ENCODE measurements around the gene MCC. TPM values are rescaled to one million over a fixed set of nuclear protein-coding genes. Genes with fewer than 3 reads are reported as not detected.
A peak's percentile ranks its signal among the peaks of the same experiment; 100 is the strongest.

MCC gene
- total RNA-seq, 2 donors from 2014 or later = 164 to 187 TPM

DNA sequence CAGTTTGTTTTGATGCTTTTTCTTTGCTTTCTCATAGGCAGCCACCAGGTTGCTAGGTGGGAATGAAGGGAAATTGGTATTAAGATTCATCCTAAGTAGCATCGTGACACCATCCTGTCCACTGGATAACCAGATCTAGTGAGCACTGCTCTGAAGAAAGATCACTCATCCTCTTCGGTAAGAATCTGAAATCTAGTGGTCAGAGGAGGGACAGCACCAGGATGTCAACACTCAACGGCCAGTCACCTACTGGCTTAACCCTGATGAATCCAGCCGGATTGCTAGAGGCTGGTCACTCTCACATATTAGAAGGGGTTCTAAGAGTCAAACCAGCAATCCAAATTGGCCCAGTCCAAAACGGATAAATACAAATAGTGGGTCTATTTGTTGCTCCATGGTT, 460.8 kb downstream of the MCC start:
- Mint-ChIP-seq H3K27ac (peak overlapping the region; percentile 62), H3K36me3 (ENCODE audit: low read depth) (peaks cover 85% of the 10 kb centered on the region), H3K9me3 (no peaks in the 10 kb centered on the region), H3K4me3 (no peak overlapping the region), H3K4me1 (peaks cover 5% of the 10 kb centered on the region), H3K27me3 (ENCODE audit: insufficient read depth) (no peaks in the 10 kb centered on the region)
- no peaks in the 10 kb centered on the region for H3K9me3 ChIP-seq (ENCODE audit: control insufficient read depth, low read length)
- H3K9ac ChIP-seq (ENCODE audit: extremely low read depth, low read length, poor library complexity, severe bottlenecking) = no peak overlapping the region
- peaks cover 2% of the 10 kb centered on the region for H3K4me1 ChIP-seq (ENCODE audit: control insufficient read depth, insufficient read depth, low read length)
- H3K36me3 ChIP-seq (ENCODE audit: control insufficient read depth, insufficient read depth, low read length) = peaks cover 94% of the 10 kb centered on the region
- H3K27ac ChIP-seq (ENCODE audit: low read depth, low read length) = no peak overlapping the region
- TF ChIP-seq, protein P1, sequence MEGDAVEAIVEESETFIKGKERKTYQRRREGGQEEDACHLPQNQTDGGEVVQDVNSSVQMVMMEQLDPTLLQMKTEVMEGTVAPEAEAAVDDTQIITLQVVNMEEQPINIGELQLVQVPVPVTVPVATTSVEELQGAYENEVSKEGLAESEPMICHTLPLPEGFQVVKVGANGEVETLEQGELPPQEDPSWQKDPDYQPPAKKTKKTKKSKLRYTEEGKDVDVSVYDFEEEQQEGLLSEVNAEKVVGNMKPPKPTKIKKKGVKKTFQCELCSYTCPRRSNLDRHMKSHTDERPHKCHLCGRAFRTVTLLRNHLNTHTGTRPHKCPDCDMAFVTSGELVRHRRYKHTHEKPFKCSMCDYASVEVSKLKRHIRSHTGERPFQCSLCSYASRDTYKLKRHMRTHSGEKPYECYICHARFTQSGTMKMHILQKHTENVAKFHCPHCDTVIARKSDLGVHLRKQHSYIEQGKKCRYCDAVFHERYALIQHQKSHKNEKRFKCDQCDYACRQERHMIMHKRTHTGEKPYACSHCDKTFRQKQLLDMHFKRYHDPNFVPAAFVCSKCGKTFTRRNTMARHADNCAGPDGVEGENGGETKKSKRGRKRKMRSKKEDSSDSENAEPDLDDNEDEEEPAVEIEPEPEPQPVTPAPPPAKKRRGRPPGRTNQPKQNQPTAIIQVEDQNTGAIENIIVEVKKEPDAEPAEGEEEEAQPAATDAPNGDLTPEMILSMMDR (conservative IDR thresholded peaks at IDR 0.05) = peak; percentile 49
- WGBS, 2 experiments (ENCODE audit: insufficient coverage in 1 of 2, insufficient read length in 1 of 2) = 95 to 96% methylated on average over 4 to 5 of the region's 5 CpGs
- no peak for DNase-seq
- H3K4me3 ChIP-seq (ENCODE audit: low read length) = no peak overlapping the region
- H3K27me3 ChIP-seq (ENCODE audit: control insufficient read depth, insufficient read depth, low read length, poor library complexity, severe bottlenecking) = no peaks in the 10 kb centered on the region

DNA sequence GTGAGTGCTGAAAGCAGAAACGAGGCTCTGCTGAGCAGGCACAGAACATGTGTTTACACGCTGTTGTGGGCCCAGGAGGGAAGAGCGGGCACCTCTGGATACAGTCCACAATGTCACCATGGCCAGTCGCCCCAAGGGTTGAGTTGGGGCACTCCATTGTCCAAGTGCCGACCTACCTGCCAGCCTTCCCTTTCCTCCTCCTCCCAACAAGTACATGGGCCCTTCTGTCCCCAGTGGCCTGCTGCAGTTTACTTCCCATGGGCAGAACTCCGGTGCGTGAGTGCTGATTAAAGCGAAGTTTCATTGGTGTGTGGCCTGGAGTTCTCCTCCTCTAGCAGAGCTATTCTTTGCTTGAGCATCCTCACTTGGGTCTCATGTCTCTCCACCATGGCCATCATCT, 461.2 kb downstream of the MCC start:
- H3K4me1 ChIP-seq (ENCODE audit: control insufficient read depth, insufficient read depth, low read length) = peaks cover 2% of the 10 kb centered on the region
- TF ChIP-seq, protein P1 (conservative IDR thresholded peaks at IDR 0.05) = no peak
- H3K4me3 ChIP-seq (ENCODE audit: low read length) = no peak overlapping the region
- Mint-ChIP-seq H3K36me3 (ENCODE audit: low read depth) (peaks cover 87% of the 10 kb centered on the region), H3K4me3 (no peak overlapping the region), H3K27ac (peak overlapping the region; percentile 62), H3K9me3 (no peaks in the 10 kb centered on the region), H3K4me1 (peaks cover 5% of the 10 kb centered on the region), H3K27me3 (ENCODE audit: insufficient read depth) (no peaks in the 10 kb centered on the region)
- H3K9ac ChIP-seq (ENCODE audit: extremely low read depth, low read length, poor library complexity, severe bottlenecking) = no peak overlapping the region
- H3K36me3 ChIP-seq (ENCODE audit: control insufficient read depth, insufficient read depth, low read length) = peaks cover 96% of the 10 kb centered on the region
- no peaks in the 10 kb centered on the region for H3K9me3 ChIP-seq (ENCODE audit: control insufficient read depth, low read length)
- no peak overlapping the region for H3K27ac ChIP-seq (ENCODE audit: low read depth, low read length)
- DNase-seq = no peak
- 91 to 95% methylated on average over 6 to 8 of the region's 8 CpGs for WGBS, 2 experiments (ENCODE audit: insufficient coverage in 1 of 2, insufficient read length in 1 of 2)
- no peaks in the 10 kb centered on the region for H3K27me3 ChIP-seq (ENCODE audit: control insufficient read depth, insufficient read depth, low read length, poor library complexity, severe bottlenecking)

DNA sequence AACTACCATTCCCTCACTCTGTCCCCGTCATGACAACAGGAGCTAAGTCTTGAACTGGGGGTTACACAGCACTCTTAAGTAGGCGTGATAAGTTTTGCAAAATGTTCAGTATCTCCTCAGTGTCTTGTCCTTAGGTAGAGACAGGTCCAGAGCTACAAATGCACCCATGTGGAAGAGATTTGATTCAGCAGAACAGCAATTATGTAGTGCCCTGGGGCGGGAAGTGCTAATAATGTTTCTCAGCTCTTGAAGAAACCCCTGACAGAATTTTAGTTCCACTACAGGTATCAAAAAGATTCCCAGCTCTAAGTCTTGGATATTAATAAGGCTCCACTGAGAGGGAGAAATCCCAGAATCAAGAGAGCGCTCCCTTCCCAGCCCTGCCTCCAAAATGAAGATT, 462.0 kb downstream of the MCC start:
- no peaks in the 10 kb centered on the region for H3K27me3 ChIP-seq (ENCODE audit: control insufficient read depth, insufficient read depth, low read length, poor library complexity, severe bottlenecking)
- H3K9me3 Mint-ChIP-seq = no peaks in the 10 kb centered on the region
- no peak overlapping the region for H3K9ac ChIP-seq (ENCODE audit: extremely low read depth, low read length, poor library complexity, severe bottlenecking)
- DNase-seq = no peak
- TF ChIP-seq, protein P1 (conservative IDR thresholded peaks at IDR 0.05) = no peak
- H3K4me3 ChIP-seq (ENCODE audit: low read length) = no peak overlapping the region
- no peak overlapping the region for H3K4me3 Mint-ChIP-seq
- no peaks in the 10 kb centered on the region for H3K4me1 ChIP-seq (ENCODE audit: control insufficient read depth, insufficient read depth, low read length)
- H3K36me3 Mint-ChIP-seq (ENCODE audit: low read depth) = peaks cover 86% of the 10 kb centered on the region
- no peaks in the 10 kb centered on the region for H3K27me3 Mint-ChIP-seq (ENCODE audit: insufficient read depth)
- H3K27ac Mint-ChIP-seq = no peak overlapping the region
- H3K36me3 ChIP-seq (ENCODE audit: control insufficient read depth, insufficient read depth, low read length) = peaks cover 97% of the 10 kb centered on the region
- no peaks in the 10 kb centered on the region for H3K9me3 ChIP-seq (ENCODE audit: control insufficient read depth, low read length)
- H3K27ac ChIP-seq (ENCODE audit: low read depth, low read length) = no peak overlapping the region
- peaks cover 2% of the 10 kb centered on the region for H3K4me1 Mint-ChIP-seq
- 96 to 100% methylated on average over 1 to 4 of the region's 4 CpGs for WGBS, 2 experiments (ENCODE audit: insufficient coverage in 1 of 2, insufficient read length in 1 of 2)
